HEK293 (cell line): ENCODE results near the gene ZFP91.

ENCODE experiments used
- CTCF ChIA-PET: fragments of 350-600 bp; formaldehyde crosslinking; extraction: SDS; loops from one replicate; lab custom pipeline; 2021; ENCODE audit warnings: antibody characterized with exemption; lab: Yijun Ruan, JAX
- POLR2A ChIA-PET: fragments of 300-600 bp; formaldehyde crosslinking; extraction: SDS; loops from one replicate; lab custom pipeline; 2020; ENCODE audit warnings: antibody characterized with exemption, inconsistent platforms; lab: Yijun Ruan, JAX
- H3K27ac ChIP-seq: fragments of 200-500 bp; sonication (Bioruptor generic); 2 replicates; pipeline ENCODE4 v1.5.1; 2014; ENCODE audit warnings: low read depth, low read length, control low read depth, inconsistent platforms; ENCODE audit errors: extremely low read depth
- H3K36me3 ChIP-seq, 2 experiments: fragments of 200-500 bp in 1 of 2; sonication (Bioruptor generic) in 1 of 2; 1 replicate in 1 of 2; 2 replicates in 1 of 2; pipeline ENCODE4 v1.5.1; 2014 to 2017; ENCODE audit warnings: inconsistent platforms in 2 of 2, low read length in 2 of 2; ENCODE audit not compliant: control insufficient read depth in 2 of 2, insufficient read depth in 1 of 2
- H3K4me1 ChIP-seq: fragments of 200-500 bp; sonication (Bioruptor generic); 2 replicates; pipeline ENCODE4 v1.5.1; 2014; ENCODE audit warnings: mild to moderate bottlenecking, low read length, inconsistent platforms; ENCODE audit not compliant: control insufficient read depth, insufficient read depth
- H3K4me3 ChIP-seq: 2 replicates; pipeline ENCODE4 v1.5.1; 2011; ENCODE audit warnings: low read depth, mild to moderate bottlenecking, control low read depth, low read length, moderate library complexity
- H3K9me3 ChIP-seq: fragments of 200-500 bp; sonication (Bioruptor generic); 2 replicates; pipeline ENCODE4 v1.5.1; 2014; ENCODE audit warnings: low read depth, low read length, inconsistent platforms; ENCODE audit not compliant: control insufficient read depth, insufficient read depth
- BCL11A ChIP-seq: fragments of 450-650 bp; formaldehyde crosslinking; IDR thresholded peaks from 2 replicates; pipeline ENCODE4 v1.5.1; 2016; ENCODE audit warnings: low read depth, missing biosample characterization, missing genetic modification characterization
- KLF7 ChIP-seq: fragments of 450-650 bp; formaldehyde crosslinking; IDR thresholded peaks from 2 replicates; pipeline ENCODE4 v1.5.1; 2016; ENCODE audit warnings: missing biosample characterization, missing genetic modification characterization, borderline replicate concordance
- KLF9 ChIP-seq: fragments of 450-650 bp; formaldehyde crosslinking; IDR thresholded peaks from 2 replicates; pipeline ENCODE4 v1.5.1; 2016; ENCODE audit warnings: missing biosample characterization, missing genetic modification characterization, low read depth
- PATZ1 ChIP-seq: fragments of 450-650 bp; formaldehyde crosslinking; IDR thresholded peaks from 2 replicates; pipeline ENCODE4 v1.5.1; 2016; ENCODE audit warnings: missing biosample characterization, missing genetic modification characterization
- SP7 ChIP-seq: fragments of 450-650 bp; formaldehyde crosslinking; IDR thresholded peaks from 2 replicates; pipeline ENCODE4 v1.5.1; 2016; ENCODE audit warnings: missing biosample characterization, missing genetic modification characterization
- YY2 ChIP-seq: fragments of 450-650 bp; formaldehyde crosslinking; IDR thresholded peaks from 2 replicates; pipeline ENCODE4 v1.5.1; 2016; ENCODE audit warnings: missing biosample characterization, missing genetic modification characterization
- ZBTB26 ChIP-seq: fragments of 450-650 bp; formaldehyde crosslinking; optimal IDR thresholded peaks from 2 replicates; pipeline ENCODE3; 2016; ENCODE audit warnings: missing biosample characterization, mild to moderate bottlenecking, missing genetic modification characterization
- ZNF10 ChIP-seq: fragments of 450-650 bp; formaldehyde crosslinking; IDR thresholded peaks from 2 replicates; pipeline ENCODE4 v1.5.1; 2017; ENCODE audit warnings: missing biosample characterization, missing genetic modification characterization
- ZNF18 ChIP-seq: fragments of 450-650 bp; formaldehyde crosslinking; IDR thresholded peaks from 2 replicates; pipeline ENCODE4 v1.5.1; 2016; ENCODE audit warnings: missing biosample characterization, missing genetic modification characterization
- ZNF19 ChIP-seq: fragments of 450-650 bp; formaldehyde crosslinking; IDR thresholded peaks from 2 replicates; pipeline ENCODE4; 2016; ENCODE audit warnings: missing biosample characterization, missing genetic modification characterization, low read depth
- ZNF211 ChIP-seq: fragments of 450-650 bp; formaldehyde crosslinking; IDR thresholded peaks from 2 replicates; pipeline ENCODE4 v1.5.1; 2016; ENCODE audit warnings: low read depth, missing biosample characterization, missing genetic modification characterization
- ZNF26 ChIP-seq: fragments of 450-650 bp; formaldehyde crosslinking; IDR thresholded peaks from 2 replicates; pipeline ENCODE4 v1.5.1; 2016; ENCODE audit warnings: missing biosample characterization, missing genetic modification characterization
- ZNF274 ChIP-seq, 2 experiments: fragments of 200-500 bp in 1 of 2; fragments of 450-650 bp in 1 of 2; sonication (Bioruptor generic) in 1 of 2; formaldehyde crosslinking in 1 of 2; IDR thresholded peaks; 2 replicates each; pipeline versions ENCODE4 v1.5.1 to v1.6.1; 2014 to 2016; ENCODE audit warnings: borderline replicate concordance in 1 of 2, inconsistent platforms in 1 of 2, low read length in 1 of 2, missing biosample characterization in 1 of 2, missing genetic modification characterization in 1 of 2
- ZNF335 ChIP-seq: fragments of 450-650 bp; formaldehyde crosslinking; conservative IDR thresholded peaks from 2 replicates; pipeline ENCODE4 v1.5.1; 2016; ENCODE audit warnings: missing biosample characterization, missing genetic modification characterization
- ZNF350 ChIP-seq: fragments of 450-650 bp; formaldehyde crosslinking; IDR thresholded peaks from 2 replicates; pipeline ENCODE4 v1.5.0; 2017; ENCODE audit warnings: missing biosample characterization, mild to moderate bottlenecking, missing genetic modification characterization
- ZNF362 ChIP-seq: fragments of 450-650 bp; formaldehyde crosslinking; IDR thresholded peaks from 2 replicates; pipeline ENCODE4 v1.5.1; 2016; ENCODE audit warnings: missing biosample characterization, missing genetic modification characterization
- ZNF391 ChIP-seq: fragments of 450-650 bp; formaldehyde crosslinking; IDR thresholded peaks from 2 replicates; pipeline ENCODE4 v1.5.1; 2016; ENCODE audit warnings: low read depth, missing biosample characterization, missing genetic modification characterization, borderline replicate concordance
- ZNF394 ChIP-seq: fragments of 450-650 bp; formaldehyde crosslinking; IDR thresholded peaks from 2 replicates; pipeline ENCODE4 v1.5.1; 2016; ENCODE audit warnings: missing biosample characterization, missing genetic modification characterization, mild to moderate bottlenecking, moderate library complexity, borderline replicate concordance
- ZNF423 ChIP-seq: fragments of 450-650 bp; formaldehyde crosslinking; IDR thresholded peaks from 2 replicates; pipeline ENCODE4 v1.5.1; 2016; ENCODE audit warnings: missing biosample characterization, missing genetic modification characterization
- ZNF558 ChIP-seq: fragments of 450-650 bp; formaldehyde crosslinking; IDR thresholded peaks from 2 replicates; pipeline ENCODE4 v1.5.1; 2016; ENCODE audit warnings: missing biosample characterization, missing genetic modification characterization
- ZNF580 ChIP-seq: fragments of 450-650 bp; formaldehyde crosslinking; IDR thresholded peaks from 2 replicates; pipeline ENCODE4 v1.5.1; 2016; ENCODE audit warnings: missing biosample characterization, missing genetic modification characterization
- ZNF624 ChIP-seq: fragments of 450-650 bp; formaldehyde crosslinking; IDR thresholded peaks from 2 replicates; pipeline ENCODE4 v1.5.1; 2017; ENCODE audit warnings: missing biosample characterization, missing genetic modification characterization
- ZNF670 ChIP-seq: fragments of 450-650 bp; formaldehyde crosslinking; IDR thresholded peaks from 2 replicates; pipeline ENCODE4 v1.5.1; 2016; ENCODE audit warnings: missing biosample characterization, missing genetic modification characterization, low read depth
- ZNF747 ChIP-seq: fragments of 450-650 bp; formaldehyde crosslinking; IDR thresholded peaks from 2 replicates; pipeline ENCODE4 v1.5.1; 2016; ENCODE audit warnings: missing biosample characterization, missing genetic modification characterization
- ZNF791 ChIP-seq: fragments of 450-650 bp; formaldehyde crosslinking; IDR thresholded peaks from 2 replicates; pipeline ENCODE4 v1.5.1; 2016; ENCODE audit warnings: missing biosample characterization, missing genetic modification characterization

The ZFP91 gene

GRCh38 chr11:58609723-58610122 lies 30.9 kb downstream of the ZFP91 start:
- ChIA-PET POLR2A (no interaction called here), CTCF (interaction anchor here (2.7 kb wide), 1 partner anchor 20 kb away, joined by 12 read pairs; no protein-coding TSS in a partner anchor)
- H3K4me3 ChIP-seq = no peak overlapping the region
- H3K4me1 ChIP-seq = peaks cover 6% of the 10 kb centered on the region
- peaks cover 27 to 51% of the 10 kb centered on the region in 2 experiments; a peak in 2 of 3 replicates for H3K36me3 ChIP-seq
- H3K27ac ChIP-seq = no peak overlapping the region
- TF ChIP-seq ZNF18 (tag by site-specific recombination) (no peak), SP7 (tag by site-specific recombination) (no peak), ZNF747 (tag by site-specific recombination) (no peak), ZNF350 (tag by site-specific recombination) (no peak)
- H3K9me3 ChIP-seq = no peaks in the 10 kb centered on the region

- CTCF ChIA-PET = no interaction called here
- POLR2A ChIA-PET = no interaction called here
- no peaks in the 10 kb centered on the region for H3K9me3 ChIP-seq
- H3K4me3 ChIP-seq = no peak overlapping the region
- TF ChIP-seq ZNF19 = no peak
- TF ChIP-seq ZNF670 = no peak
- no peak for TF ChIP-seq ZNF335 (tag by site-specific recombination)
- TF ChIP-seq ZNF362 = no peak
- no peak for TF ChIP-seq ZNF394 (tag by site-specific recombination)
- TF ChIP-seq ZNF791 (tag by site-specific recombination) = no peak
- no peak for TF ChIP-seq ZNF274 (IDR thresholded peaks at IDR 0.05; ENCODE audit: low read length)
- TF ChIP-seq ZNF274 (tag by site-specific recombination; IDR thresholded peaks at IDR 0.05; ENCODE audit: borderline replicate concordance) = no peak
- no peak for TF ChIP-seq ZNF624 (tag by site-specific recombination)
- TF ChIP-seq PATZ1 (tag by site-specific recombination) = no peak
- no peak for TF ChIP-seq ZNF580
- no peak for TF ChIP-seq ZNF211 (tag by site-specific recombination)
- TF ChIP-seq BCL11A (tag by site-specific recombination) = no peak
- no peak for TF ChIP-seq KLF7
- TF ChIP-seq ZNF391 (tag by site-specific recombination) = no peak
- no peaks in the 10 kb centered on the region for H3K4me1 ChIP-seq
- peaks cover 27 to 86% of the 10 kb centered on the region in 2 experiments for H3K36me3 ChIP-seq
- no peak overlapping the region for H3K27ac ChIP-seq
Measured at GRCh38 chr11:58613228-58613627, 34.4 kb downstream of the ZFP91 start.

- POLR2A ChIA-PET = no interaction called here
- H3K4me3 ChIP-seq = no peak overlapping the region
- H3K27ac ChIP-seq = no peak overlapping the region
- no peaks in the 10 kb centered on the region for H3K4me1 ChIP-seq
- H3K36me3 ChIP-seq = peaks cover 31 to 99% of the 10 kb centered on the region in 2 experiments
- no peaks in the 10 kb centered on the region for H3K9me3 ChIP-seq
- CTCF ChIA-PET = no interaction called here
- TF ChIP-seq ZNF10 (tag by site-specific recombination) = no peak
- TF ChIP-seq KLF9 (tag by site-specific recombination) = no peak
- TF ChIP-seq ZNF791 (tag by site-specific recombination) = no peak
- TF ChIP-seq YY2 (tag by site-specific recombination) = no peak
- TF ChIP-seq ZBTB26 = no peak
- no peak for TF ChIP-seq ZNF26 (tag by site-specific recombination)
- no peak for TF ChIP-seq ZNF558 (tag by site-specific recombination)
- no peak for TF ChIP-seq ZNF423 (tag by site-specific recombination)
- TF ChIP-seq ZNF624 (tag by site-specific recombination) = no peak
Measured at GRCh38 chr11:58615559-58615958, 36.7 kb downstream of the ZFP91 start.
